Omental fat pad (tissue), 4 donors: ENCODE results near the gene GNG4. TPM values are rescaled to one million over a fixed set of nuclear protein-coding genes. Genes with fewer than 3 reads are reported as not detected.

Source experiments
- ATAC-seq: fragments of 150-250 bp; one replicate; pipeline ENCODE4 v1.9.1; 2016; ENCODE audit warnings: mild to moderate bottlenecking, moderate library complexity; ENCODE audit not compliant: low FRiP score
- DNase-seq: peaks from one replicate; pipeline ENCODE4 v3.0.0-alpha.2; 2019; ENCODE audit warnings: low spot score
- total RNA-seq, 4 donors: library from RNA; depleted of rRNA; stranded (reverse); fragments of >200 nt; gene quantifications; one replicate each; pipeline ENCODE4 v1.1.0, GENCODE V29; 2016
- TF ChIP-seq, protein P1 (sequence below), 3 donors: fragments of 450-650 bp; IDR thresholded peaks; one replicate each; pipeline ENCODE4 v1.5.1; 2016 to 2017; ENCODE audit warnings: antibody characterized with exemption in 3 of 3, mild to moderate bottlenecking in 3 of 3, moderate library complexity in 2 of 3

The GNG4 gene
- 1 to 10 TPM in 1 of 4 donors, under 1 TPM in 2, not detected in 1; 0.56 to 1.2 (median 0.93) TPM for total RNA-seq

DNA sequence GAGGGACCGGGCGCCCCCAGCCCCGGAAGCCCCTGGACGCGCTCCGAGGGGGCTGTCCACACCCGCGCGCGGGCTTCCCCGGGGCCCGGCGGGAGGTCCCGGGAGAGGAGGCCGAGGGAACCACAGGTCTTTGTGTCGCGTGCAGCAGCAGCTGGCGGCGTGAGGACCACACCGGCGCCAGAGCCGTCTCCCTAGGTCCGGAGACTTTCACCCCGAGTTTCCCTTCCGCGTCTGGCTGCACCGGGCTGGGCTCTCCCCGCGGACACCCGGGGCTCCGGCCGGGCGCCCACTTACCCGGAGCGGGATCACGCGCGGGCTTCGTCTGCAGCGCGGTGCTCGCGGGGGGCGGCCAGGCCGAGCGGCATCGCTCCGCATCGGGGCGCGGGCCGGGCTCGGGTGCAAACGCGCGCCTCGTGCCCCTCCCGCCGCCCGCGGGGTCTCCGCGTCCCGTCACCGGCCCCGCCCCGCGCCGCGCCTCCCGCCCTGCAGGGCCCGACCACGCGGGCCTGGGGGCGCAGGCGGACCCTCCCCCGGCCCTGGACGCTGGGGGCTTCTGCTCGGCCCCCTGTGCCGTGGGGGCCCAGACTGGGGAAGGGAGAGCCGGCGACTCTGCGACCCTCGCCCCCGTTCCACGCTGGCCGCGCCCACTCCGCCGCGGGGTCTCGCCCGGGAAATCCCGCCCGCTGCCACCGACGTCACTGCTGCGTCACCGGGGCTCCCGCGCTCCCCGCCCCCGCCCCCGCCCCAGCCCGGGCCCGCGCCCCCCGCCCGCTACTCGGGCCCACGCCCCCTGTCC, at the start of gene GNG4:
Gene GNG4, minus strand, starts transcription at position 417 of the 796 bp plus-strand sequence. CDS start 65,946 bp downstream, outside the sequence.
- ATAC-seq (peak; percentile 30), DNase-seq (no peak)
- TF ChIP-seq, protein P1, sequence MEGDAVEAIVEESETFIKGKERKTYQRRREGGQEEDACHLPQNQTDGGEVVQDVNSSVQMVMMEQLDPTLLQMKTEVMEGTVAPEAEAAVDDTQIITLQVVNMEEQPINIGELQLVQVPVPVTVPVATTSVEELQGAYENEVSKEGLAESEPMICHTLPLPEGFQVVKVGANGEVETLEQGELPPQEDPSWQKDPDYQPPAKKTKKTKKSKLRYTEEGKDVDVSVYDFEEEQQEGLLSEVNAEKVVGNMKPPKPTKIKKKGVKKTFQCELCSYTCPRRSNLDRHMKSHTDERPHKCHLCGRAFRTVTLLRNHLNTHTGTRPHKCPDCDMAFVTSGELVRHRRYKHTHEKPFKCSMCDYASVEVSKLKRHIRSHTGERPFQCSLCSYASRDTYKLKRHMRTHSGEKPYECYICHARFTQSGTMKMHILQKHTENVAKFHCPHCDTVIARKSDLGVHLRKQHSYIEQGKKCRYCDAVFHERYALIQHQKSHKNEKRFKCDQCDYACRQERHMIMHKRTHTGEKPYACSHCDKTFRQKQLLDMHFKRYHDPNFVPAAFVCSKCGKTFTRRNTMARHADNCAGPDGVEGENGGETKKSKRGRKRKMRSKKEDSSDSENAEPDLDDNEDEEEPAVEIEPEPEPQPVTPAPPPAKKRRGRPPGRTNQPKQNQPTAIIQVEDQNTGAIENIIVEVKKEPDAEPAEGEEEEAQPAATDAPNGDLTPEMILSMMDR (IDR thresholded peaks at IDR 0.05), result no peak

DNA sequence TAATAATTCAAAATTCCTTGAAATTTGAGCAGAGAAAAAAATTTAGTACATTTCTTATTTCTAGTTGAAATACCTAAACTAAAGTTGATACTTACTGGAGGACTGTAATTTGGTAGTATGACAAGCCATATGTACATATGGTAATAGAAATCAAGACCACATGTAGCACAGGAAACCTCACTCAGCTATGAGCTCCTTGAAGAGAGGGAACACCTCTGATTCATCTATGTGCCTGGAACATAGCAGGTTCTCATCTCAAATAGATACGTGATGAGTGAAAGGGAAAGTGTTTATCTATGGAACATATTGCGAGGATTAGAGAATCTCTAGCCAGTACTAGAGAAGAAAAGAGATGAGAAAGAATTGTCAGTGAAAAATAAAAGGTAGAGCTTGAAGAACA, 47.9 kb upstream of the GNG4 start:
- no peak for DNase-seq
- no peak for ATAC-seq
- TF ChIP-seq, protein P1 (IDR thresholded peaks at IDR 0.05), result no peak

DNA sequence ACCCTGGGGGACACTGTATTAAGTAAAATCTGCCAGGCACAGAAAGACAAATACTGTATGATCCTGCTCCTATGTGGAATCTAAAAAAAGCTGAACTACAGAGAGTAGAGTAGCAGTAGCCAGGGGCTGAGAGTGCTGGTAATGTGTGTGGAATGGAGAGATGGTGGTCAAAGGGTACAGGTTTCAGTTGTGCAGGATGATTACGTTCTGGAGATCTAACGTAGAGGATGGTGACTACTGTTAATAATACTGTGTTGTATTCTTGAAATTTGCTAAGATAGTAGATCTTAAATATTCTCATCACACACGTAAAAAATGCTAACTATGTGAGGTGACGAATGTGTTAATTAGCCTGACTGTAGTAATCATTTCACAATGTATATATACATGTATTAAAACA, 39.8 kb upstream of the GNG4 start:
- DNase-seq, result no peak
- no peak for ATAC-seq
- TF ChIP-seq, protein P1 (IDR thresholded peaks at IDR 0.05), result no peak

DNA sequence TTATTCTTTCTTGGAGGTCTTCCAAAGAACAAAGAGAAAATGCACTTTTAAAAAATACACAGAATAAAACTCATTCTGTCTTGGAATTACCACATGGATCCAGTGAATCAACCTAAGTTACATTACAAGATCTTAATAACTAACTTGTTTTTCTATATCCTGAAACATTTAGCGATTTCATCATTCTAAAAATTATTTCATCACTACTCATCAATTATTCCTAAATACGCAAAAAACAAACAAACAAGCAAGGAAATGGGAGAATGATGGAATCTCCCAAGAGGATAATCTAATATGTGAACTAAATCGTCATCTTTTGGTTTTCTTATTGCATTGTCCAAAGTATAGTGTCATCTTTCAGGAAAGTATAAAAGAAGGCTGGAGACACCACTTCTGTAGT, 38.5 kb upstream of the GNG4 start:
- ATAC-seq (no peak), DNase-seq (no peak)
- TF ChIP-seq, protein P1 (IDR thresholded peaks at IDR 0.05), result no peak

DNA sequence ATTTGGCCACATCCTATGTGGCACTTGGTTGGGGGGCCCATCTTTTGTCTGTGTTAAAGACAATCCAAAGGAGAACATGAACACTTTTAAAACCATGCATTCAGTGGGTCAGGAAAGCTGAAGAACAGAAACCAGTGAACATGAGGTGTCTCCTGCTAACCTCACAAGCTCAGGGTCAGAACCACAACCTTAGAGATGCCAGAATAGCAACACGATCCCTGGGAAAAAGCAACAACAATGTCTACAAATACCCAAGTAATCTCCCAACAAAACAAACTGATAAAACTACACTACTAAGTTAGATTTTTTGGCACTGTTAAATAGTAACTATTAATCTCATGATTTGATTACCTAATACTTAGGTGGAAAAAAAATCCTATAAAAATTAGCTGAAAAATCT, 34.1 kb upstream of the GNG4 start:
- DNase-seq, result no peak
- TF ChIP-seq, protein P1 (IDR thresholded peaks at IDR 0.05), result no peak
- ATAC-seq, result no peak

DNA sequence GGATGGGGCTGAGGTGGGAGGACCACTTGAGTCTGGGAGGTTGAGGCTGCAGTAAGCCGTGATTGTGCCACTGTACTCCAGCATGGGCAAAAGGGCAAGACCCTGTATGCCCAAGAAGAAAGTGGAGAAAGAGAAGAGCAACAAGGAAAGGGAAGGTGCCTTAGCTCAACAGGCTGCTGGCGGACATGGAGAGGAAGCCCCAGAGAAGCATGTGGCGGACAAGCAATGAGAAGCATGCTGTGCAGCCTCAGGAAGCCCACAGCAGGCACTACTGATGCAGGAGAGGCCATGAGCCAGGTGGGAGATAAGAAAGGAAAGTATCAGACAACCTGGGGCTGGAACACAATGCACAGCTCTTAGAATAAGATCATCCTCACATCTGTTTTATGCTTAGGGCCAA, 32.6 kb upstream of the GNG4 start:
- DNase-seq, result no peak
- TF ChIP-seq, protein P1 (IDR thresholded peaks at IDR 0.05), result no peak
- no peak for ATAC-seq

DNA sequence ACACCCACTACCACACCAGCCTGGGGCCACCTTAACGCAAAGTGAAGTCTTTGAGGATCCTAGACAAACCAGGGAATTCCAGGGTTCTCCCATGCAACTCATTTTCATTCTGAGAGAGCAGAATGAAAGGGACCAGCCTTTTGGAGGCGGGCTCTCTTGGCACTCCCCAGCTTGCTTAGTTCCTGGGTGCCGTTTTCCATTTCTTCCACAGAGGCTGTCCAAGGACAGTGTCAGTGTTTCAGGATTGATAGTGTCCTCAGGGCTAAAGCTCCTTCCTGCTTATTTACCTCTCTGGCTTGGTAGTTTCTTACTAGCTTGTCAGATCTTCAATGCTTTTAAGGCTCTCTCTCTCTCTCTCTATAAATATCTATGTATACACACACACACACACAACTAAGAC, 30.1 kb upstream of the GNG4 start:
- TF ChIP-seq, protein P1 (IDR thresholded peaks at IDR 0.05), result no peak
- ATAC-seq, result no peak
- DNase-seq, result no peak
